ENCODE data around the gene AP3D1.

- TF ChIP-seq POLR2A (IDR thresholded peaks at IDR 0.05; ENCODE audit: extremely low read depth, insufficient read length) = no peak
- TF ChIP-seq, protein P1, sequence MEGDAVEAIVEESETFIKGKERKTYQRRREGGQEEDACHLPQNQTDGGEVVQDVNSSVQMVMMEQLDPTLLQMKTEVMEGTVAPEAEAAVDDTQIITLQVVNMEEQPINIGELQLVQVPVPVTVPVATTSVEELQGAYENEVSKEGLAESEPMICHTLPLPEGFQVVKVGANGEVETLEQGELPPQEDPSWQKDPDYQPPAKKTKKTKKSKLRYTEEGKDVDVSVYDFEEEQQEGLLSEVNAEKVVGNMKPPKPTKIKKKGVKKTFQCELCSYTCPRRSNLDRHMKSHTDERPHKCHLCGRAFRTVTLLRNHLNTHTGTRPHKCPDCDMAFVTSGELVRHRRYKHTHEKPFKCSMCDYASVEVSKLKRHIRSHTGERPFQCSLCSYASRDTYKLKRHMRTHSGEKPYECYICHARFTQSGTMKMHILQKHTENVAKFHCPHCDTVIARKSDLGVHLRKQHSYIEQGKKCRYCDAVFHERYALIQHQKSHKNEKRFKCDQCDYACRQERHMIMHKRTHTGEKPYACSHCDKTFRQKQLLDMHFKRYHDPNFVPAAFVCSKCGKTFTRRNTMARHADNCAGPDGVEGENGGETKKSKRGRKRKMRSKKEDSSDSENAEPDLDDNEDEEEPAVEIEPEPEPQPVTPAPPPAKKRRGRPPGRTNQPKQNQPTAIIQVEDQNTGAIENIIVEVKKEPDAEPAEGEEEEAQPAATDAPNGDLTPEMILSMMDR (IDR thresholded peaks at IDR 0.05; ENCODE audit: low read depth, low read length) = no peak
Observed at GRCh38 chr19:2097203-2097885, 54.0 kb downstream of the AP3D1 start.
